GM23338 (cell line): ENCODE measurements around the gene CGB3. TPM values are rescaled to one million over a fixed set of nuclear protein-coding genes. Genes with fewer than 3 reads are reported as not detected.

Experiments used
- ATAC-seq: fragments of 200-7000 bp; cut with Tn5 transposase; 3 replicates; pipeline ENCODE4 v1.9.1; 2020
- DNase-seq: peaks from one replicate; pipeline ENCODE4 v3.0.0-alpha.2; 2015; ENCODE audit warnings: low spot score
- H2AFZ ChIP-seq: fragments of 200-600 bp; sonication (generic); 2 replicates; pipeline ENCODE4 v1.8.0; 2016; ENCODE audit warnings: antibody characterized with exemption, mild to moderate bottlenecking, moderate library complexity
- H3F3A ChIP-seq: fragments of 200-600 bp; sonication (generic); replicated peaks from 2 replicates; pipeline ENCODE4 v1.8.0; 2017; ENCODE audit warnings: antibody characterized with exemption, mixed run types, low read depth
- H3K27ac ChIP-seq: fragments of 200-600 bp; sonication (generic); 2 replicates; pipeline ENCODE4 v1.6.1; 2016; ENCODE audit warnings: low read depth
- H3K27me3 ChIP-seq: fragments of 200-600 bp; sonication (generic); 2 replicates; pipeline ENCODE4 v1.8.0; 2016; ENCODE audit warnings: mild to moderate bottlenecking, mixed run types, moderate library complexity; ENCODE audit not compliant: insufficient read depth
- H3K36me3 ChIP-seq: fragments of 200-600 bp; sonication (generic); 2 replicates; pipeline ENCODE4 v1.8.0; 2016; ENCODE audit warnings: mild to moderate bottlenecking; ENCODE audit not compliant: insufficient read depth
- H3K4me1 ChIP-seq: fragments of 200-600 bp; sonication (generic); 2 replicates; pipeline ENCODE4 v1.8.0; 2016; ENCODE audit warnings: mild to moderate bottlenecking, moderate library complexity; ENCODE audit not compliant: insufficient read depth
- H3K4me2 ChIP-seq: fragments of 200-600 bp; sonication (generic); 2 replicates; pipeline ENCODE4 v1.7.1; 2017; ENCODE audit warnings: mixed run types
- H3K4me3 ChIP-seq: fragments of 200-600 bp; sonication (generic); 2 replicates; pipeline ENCODE4 v1.6.1; 2016; ENCODE audit warnings: mixed run types
- H3K79me2 ChIP-seq: fragments of 200-600 bp; sonication (generic); replicated peaks from 2 replicates; pipeline ENCODE4 v1.8.0; 2017; ENCODE audit warnings: mild to moderate bottlenecking; ENCODE audit not compliant: insufficient read depth
- H3K9me2 ChIP-seq: fragments of 200-600 bp; sonication (generic); 2 replicates; pipeline ENCODE4 v1.8.0; 2017; ENCODE audit not compliant: insufficient read depth
- H4K20me1 ChIP-seq: fragments of 200-600 bp; sonication (generic); replicated peaks from 2 replicates; pipeline ENCODE4 v1.8.0; 2017; ENCODE audit warnings: mild to moderate bottlenecking; ENCODE audit not compliant: insufficient read depth
- H3K27ac Mint-ChIP-seq: 2 replicates; pipeline ENCODE4 v1.8.0; 2020; ENCODE audit warnings: inconsistent platforms, mild to moderate bottlenecking, moderate library complexity, mixed read lengths
- H3K27me3 Mint-ChIP-seq: 3 replicates; pipeline ENCODE4 v1.8.0; 2022; ENCODE audit warnings: low read depth, mild to moderate bottlenecking, moderate library complexity, mixed read lengths, inconsistent platforms; ENCODE audit not compliant: insufficient read depth, poor library complexity
- H3K36me3 Mint-ChIP-seq: 3 replicates; pipeline ENCODE4 v1.8.0; 2021; ENCODE audit warnings: low read depth, mild to moderate bottlenecking, inconsistent platforms, moderate library complexity, mixed read lengths
- H3K4me1 Mint-ChIP-seq: 3 replicates; pipeline ENCODE4 v1.8.0; 2020; ENCODE audit warnings: mild to moderate bottlenecking, inconsistent platforms, mixed read lengths
- H3K4me3 Mint-ChIP-seq: 3 replicates; pipeline ENCODE4 v1.8.0; 2021; ENCODE audit warnings: moderate library complexity, mild to moderate bottlenecking, inconsistent platforms, mixed read lengths
- H3K9me3 Mint-ChIP-seq: 3 replicates; pipeline ENCODE4 v1.8.0; 2020; ENCODE audit warnings: moderate library complexity, mild to moderate bottlenecking, inconsistent platforms, mixed read lengths
- CREB1 ChIP-seq: fragments of 250-450 bp; sonication (Bioruptor Pico); IDR thresholded peaks from 2 replicates; pipeline ENCODE4 v1.5.0; 2020; ENCODE audit warnings: low read depth, mild to moderate bottlenecking, moderate library complexity
- ETS1 ChIP-seq: IDR thresholded peaks from 2 replicates; pipeline ENCODE4 v1.6.1; 2016; ENCODE audit warnings: antibody characterized with exemption
- EZH2 ChIP-seq: fragments of 200-600 bp; sonication (generic); IDR thresholded peaks from one replicate; pipeline ENCODE4 v1.8.0; 2017; ENCODE audit warnings: antibody characterized with exemption, mild to moderate bottlenecking, low read depth; ENCODE audit not compliant: unreplicated experiment
- EZH2phosphoT487 ChIP-seq: fragments of 200-600 bp; sonication (generic); IDR thresholded peaks from one replicate; pipeline ENCODE4 v1.8.1; 2018; ENCODE audit warnings: antibody characterized with exemption; ENCODE audit not compliant: unreplicated experiment
- JUNB ChIP-seq: IDR thresholded peaks from one replicate; pipeline ENCODE4 v1.6.1; 2016; ENCODE audit warnings: antibody characterized with exemption; ENCODE audit not compliant: unreplicated experiment
- NANOG ChIP-seq: IDR thresholded peaks from 2 replicates; pipeline ENCODE4 v1.6.1; 2016; ENCODE audit warnings: antibody characterized with exemption, borderline replicate concordance
- POLR2AphosphoS5 ChIP-seq: IDR thresholded peaks from 2 replicates; pipeline ENCODE4 v1.6.1; 2016; ENCODE audit warnings: antibody characterized with exemption, low read depth
- STAT1 ChIP-seq: IDR thresholded peaks from one replicate; pipeline ENCODE4 v1.6.1; 2016; ENCODE audit warnings: antibody characterized with exemption; ENCODE audit not compliant: unreplicated experiment
- ZNF114 ChIP-seq: fragments of 250-450 bp; sonication (Bioruptor Pico); IDR thresholded peaks from 2 replicates; pipeline ENCODE4 v1.5.0; 2020; ENCODE audit warnings: mild to moderate bottlenecking, moderate library complexity
- ZNF331 ChIP-seq: fragments of 250-450 bp; sonication (Bioruptor Pico); IDR thresholded peaks from 2 replicates; pipeline ENCODE4 v1.5.0; 2020; ENCODE audit warnings: low read depth, mild to moderate bottlenecking, moderate library complexity
- polyA plus RNA-seq: library from polyadenylated mRNA; unstranded; fragments of >200 nt; fragmentation: Nextera tagmentation; extraction: Ambion mirVana; gene quantifications from 2 replicates; pipeline ENCODE4 v1.2.1, GENCODE V29; 2016
- total RNA-seq: library from RNA; depleted of rRNA; stranded (reverse); fragments of >200 nt; shearing (Covaris generic); gene quantifications from 2 replicates; pipeline ENCODE4 v1.2.3, GENCODE V29; 2014
- TF ChIP-seq, protein P1 (sequence below), 2 experiments: fragments of 200-600 bp in 1 of 2; sonication (generic) in 1 of 2; conservative IDR thresholded peaks; 2 replicates each; pipeline versions ENCODE4 v1.5.1 to v1.6.1; 2016 to 2017; ENCODE audit warnings: antibody characterized with exemption in 2 of 2, low read depth in 2 of 2, mild to moderate bottlenecking in 2 of 2, moderate library complexity in 1 of 2
- TF ChIP-seq, protein P2 (sequence below): IDR thresholded peaks from one replicate; pipeline ENCODE4 v1.6.1; 2018; ENCODE audit warnings: antibody characterized with exemption; ENCODE audit not compliant: unreplicated experiment
- TF ChIP-seq, protein P3 (sequence below): fragments of 250-450 bp; sonication (Bioruptor Pico); IDR thresholded peaks from 2 replicates; pipeline ENCODE4 v1.5.0; 2020; ENCODE audit warnings: mild to moderate bottlenecking, moderate library complexity

Gene CGB3
- total and polyA plus RNA-seq, 2 experiments from 2014 or later, result not detected

DNA sequence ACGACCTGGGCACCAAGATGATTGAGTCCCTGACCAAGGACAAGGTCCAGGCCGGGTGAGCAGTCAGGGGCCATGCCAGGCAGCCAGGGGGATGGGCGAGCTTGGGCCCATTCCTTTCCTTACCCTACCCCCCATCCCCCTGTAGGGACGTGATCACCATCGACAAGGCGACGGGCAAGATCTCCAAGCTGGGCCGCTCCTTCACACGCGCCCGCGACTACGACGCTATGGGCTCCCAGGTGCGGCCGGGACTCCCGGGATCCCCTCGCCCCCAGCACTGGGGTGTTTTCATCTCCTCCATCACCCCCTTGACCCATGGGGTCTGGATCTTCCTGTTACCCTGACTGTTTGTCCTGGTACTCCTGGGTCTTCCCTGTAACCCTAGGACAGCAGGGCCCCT, 14.3 kb downstream of the CGB3 start:
- Histone ChIP-seq H3K4me1 (no peaks in the 10 kb centered on the region), H3K4me2 (no peak overlapping the region), H3K4me3 (no peak overlapping the region), H2AFZ (no peak overlapping the region), H4K20me1 (no peaks in the 10 kb centered on the region; the same call in 1 of the 2 replicates), H3K9me2 (no peaks in the 10 kb centered on the region), H3K27ac (no peak overlapping the region), H3K79me2 (no peaks in the 10 kb centered on the region), H3K27me3 (no peaks in the 10 kb centered on the region), H3F3A (no peaks in the 10 kb centered on the region), H3K36me3 (peaks cover 16% of the 10 kb centered on the region)
- no peak for TF ChIP-seq NANOG
- TF ChIP-seq, protein P1, sequence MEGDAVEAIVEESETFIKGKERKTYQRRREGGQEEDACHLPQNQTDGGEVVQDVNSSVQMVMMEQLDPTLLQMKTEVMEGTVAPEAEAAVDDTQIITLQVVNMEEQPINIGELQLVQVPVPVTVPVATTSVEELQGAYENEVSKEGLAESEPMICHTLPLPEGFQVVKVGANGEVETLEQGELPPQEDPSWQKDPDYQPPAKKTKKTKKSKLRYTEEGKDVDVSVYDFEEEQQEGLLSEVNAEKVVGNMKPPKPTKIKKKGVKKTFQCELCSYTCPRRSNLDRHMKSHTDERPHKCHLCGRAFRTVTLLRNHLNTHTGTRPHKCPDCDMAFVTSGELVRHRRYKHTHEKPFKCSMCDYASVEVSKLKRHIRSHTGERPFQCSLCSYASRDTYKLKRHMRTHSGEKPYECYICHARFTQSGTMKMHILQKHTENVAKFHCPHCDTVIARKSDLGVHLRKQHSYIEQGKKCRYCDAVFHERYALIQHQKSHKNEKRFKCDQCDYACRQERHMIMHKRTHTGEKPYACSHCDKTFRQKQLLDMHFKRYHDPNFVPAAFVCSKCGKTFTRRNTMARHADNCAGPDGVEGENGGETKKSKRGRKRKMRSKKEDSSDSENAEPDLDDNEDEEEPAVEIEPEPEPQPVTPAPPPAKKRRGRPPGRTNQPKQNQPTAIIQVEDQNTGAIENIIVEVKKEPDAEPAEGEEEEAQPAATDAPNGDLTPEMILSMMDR (conservative IDR thresholded peaks at IDR 0.05; ENCODE audit: low read depth in 2 of 2), result no peak
- no peak for TF ChIP-seq JUNB
- no peak for TF ChIP-seq POLR2AphosphoS5
- no peak for TF ChIP-seq ZNF114 (CRISPR knock-in tag)
- TF ChIP-seq, protein P2, sequence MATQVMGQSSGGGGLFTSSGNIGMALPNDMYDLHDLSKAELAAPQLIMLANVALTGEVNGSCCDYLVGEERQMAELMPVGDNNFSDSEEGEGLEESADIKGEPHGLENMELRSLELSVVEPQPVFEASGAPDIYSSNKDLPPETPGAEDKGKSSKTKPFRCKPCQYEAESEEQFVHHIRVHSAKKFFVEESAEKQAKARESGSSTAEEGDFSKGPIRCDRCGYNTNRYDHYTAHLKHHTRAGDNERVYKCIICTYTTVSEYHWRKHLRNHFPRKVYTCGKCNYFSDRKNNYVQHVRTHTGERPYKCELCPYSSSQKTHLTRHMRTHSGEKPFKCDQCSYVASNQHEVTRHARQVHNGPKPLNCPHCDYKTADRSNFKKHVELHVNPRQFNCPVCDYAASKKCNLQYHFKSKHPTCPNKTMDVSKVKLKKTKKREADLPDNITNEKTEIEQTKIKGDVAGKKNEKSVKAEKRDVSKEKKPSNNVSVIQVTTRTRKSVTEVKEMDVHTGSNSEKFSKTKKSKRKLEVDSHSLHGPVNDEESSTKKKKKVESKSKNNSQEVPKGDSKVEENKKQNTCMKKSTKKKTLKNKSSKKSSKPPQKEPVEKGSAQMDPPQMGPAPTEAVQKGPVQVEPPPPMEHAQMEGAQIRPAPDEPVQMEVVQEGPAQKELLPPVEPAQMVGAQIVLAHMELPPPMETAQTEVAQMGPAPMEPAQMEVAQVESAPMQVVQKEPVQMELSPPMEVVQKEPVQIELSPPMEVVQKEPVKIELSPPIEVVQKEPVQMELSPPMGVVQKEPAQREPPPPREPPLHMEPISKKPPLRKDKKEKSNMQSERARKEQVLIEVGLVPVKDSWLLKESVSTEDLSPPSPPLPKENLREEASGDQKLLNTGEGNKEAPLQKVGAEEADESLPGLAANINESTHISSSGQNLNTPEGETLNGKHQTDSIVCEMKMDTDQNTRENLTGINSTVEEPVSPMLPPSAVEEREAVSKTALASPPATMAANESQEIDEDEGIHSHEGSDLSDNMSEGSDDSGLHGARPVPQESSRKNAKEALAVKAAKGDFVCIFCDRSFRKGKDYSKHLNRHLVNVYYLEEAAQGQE, result no peak
- TF ChIP-seq CREB1 (CRISPR knock-in tag), result no peak
- no peak for TF ChIP-seq EZH2
- no peak for TF ChIP-seq ZNF331
- TF ChIP-seq ETS1, result no peak
- TF ChIP-seq EZH2phosphoT487, result no peak
- TF ChIP-seq, protein P3, sequence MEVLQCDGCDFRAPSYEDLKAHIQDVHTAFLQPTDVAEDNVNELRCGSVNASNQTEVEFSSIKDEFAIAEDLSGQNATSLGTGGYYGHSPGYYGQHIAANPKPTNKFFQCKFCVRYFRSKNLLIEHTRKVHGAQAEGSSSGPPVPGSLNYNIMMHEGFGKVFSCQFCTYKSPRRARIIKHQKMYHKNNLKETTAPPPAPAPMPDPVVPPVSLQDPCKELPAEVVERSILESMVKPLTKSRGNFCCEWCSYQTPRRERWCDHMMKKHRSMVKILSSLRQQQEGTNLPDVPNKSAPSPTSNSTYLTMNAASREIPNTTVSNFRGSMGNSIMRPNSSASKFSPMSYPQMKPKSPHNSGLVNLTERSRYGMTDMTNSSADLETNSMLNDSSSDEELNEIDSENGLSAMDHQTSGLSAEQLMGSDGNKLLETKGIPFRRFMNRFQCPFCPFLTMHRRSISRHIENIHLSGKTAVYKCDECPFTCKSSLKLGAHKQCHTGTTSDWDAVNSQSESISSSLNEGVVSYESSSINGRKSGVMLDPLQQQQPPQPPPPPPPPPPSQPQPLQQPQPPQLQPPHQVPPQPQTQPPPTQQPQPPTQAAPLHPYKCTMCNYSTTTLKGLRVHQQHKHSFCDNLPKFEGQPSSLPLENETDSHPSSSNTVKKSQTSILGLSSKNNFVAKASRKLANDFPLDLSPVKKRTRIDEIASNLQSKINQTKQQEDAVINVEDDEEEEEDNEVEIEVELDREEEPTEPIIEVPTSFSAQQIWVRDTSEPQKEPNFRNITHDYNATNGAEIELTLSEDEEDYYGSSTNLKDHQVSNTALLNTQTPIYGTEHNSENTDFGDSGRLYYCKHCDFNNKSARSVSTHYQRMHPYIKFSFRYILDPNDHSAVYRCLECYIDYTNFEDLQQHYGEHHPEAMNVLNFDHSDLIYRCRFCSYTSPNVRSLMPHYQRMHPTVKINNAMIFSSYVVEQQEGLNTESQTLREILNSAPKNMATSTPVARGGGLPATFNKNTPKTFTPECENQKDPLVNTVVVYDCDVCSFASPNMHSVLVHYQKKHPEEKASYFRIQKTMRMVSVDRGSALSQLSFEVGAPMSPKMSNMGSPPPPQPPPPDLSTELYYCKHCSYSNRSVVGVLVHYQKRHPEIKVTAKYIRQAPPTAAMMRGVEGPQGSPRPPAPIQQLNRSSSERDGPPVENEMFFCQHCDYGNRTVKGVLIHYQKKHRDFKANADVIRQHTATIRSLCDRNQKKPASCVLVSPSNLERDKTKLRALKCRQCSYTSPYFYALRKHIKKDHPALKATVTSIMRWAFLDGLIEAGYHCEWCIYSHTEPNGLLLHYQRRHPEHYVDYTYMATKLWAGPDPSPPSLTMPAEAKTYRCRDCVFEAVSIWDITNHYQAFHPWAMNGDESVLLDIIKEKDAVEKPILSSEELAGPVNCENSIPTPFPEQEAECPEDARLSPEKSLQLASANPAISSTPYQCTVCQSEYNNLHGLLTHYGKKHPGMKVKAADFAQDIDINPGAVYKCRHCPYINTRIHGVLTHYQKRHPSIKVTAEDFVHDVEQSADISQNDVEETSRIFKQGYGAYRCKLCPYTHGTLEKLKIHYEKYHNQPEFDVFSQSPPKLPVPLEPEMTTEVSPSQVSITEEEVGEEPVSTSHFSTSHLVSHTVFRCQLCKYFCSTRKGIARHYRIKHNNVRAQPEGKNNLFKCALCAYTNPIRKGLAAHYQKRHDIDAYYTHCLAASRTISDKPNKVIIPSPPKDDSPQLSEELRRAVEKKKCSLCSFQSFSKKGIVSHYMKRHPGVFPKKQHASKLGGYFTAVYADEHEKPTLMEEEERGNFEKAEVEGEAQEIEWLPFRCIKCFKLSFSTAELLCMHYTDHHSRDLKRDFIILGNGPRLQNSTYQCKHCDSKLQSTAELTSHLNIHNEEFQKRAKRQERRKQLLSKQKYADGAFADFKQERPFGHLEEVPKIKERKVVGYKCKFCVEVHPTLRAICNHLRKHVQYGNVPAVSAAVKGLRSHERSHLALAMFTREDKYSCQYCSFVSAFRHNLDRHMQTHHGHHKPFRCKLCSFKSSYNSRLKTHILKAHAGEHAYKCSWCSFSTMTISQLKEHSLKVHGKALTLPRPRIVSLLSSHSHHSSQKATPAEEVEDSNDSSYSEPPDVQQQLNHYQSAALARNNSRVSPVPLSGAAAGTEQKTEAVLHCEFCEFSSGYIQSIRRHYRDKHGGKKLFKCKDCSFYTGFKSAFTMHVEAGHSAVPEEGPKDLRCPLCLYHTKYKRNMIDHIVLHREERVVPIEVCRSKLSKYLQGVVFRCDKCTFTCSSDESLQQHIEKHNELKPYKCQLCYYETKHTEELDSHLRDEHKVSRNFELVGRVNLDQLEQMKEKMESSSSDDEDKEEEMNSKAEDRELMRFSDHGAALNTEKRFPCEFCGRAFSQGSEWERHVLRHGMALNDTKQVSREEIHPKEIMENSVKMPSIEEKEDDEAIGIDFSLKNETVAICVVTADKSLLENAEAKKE (CRISPR knock-in tag), result no peak
- no peak for TF ChIP-seq STAT1
- H3K27ac Mint-ChIP-seq, result no peak overlapping the region
- H3K36me3 Mint-ChIP-seq, result peaks cover 74% of the 10 kb centered on the region
- no peaks in the 10 kb centered on the region; the same call in 2 of the 3 replicates for H3K9me3 Mint-ChIP-seq
- H3K4me1 Mint-ChIP-seq, result no peaks in the 10 kb centered on the region
- DNase-seq (no peak), ATAC-seq (no peak)
- peaks cover 7% of the 10 kb centered on the region for H3K27me3 Mint-ChIP-seq
- H3K4me3 Mint-ChIP-seq, result no peak overlapping the region
